C4-2B (cell line): ENCODE results near the gene SP1.
"Not testable (repeated sequence)": the region's sequence is repeated elsewhere in the genome, so short reads cannot be mapped to it uniquely, and the experiment has no call there.

Experiments
- H3K27ac ChIP-seq: fragments of 450-650 bp; 2 replicates; pipeline ENCODE4 v1.5.1; 2017
- ZFX ChIP-seq: fragments of 450-650 bp; IDR thresholded peaks from 2 replicates; pipeline ENCODE4 v1.6.1; 2017
- TF ChIP-seq, protein P1 (sequence below): fragments of 450-650 bp; conservative IDR thresholded peaks from 2 replicates; pipeline ENCODE4 v1.5.1; 2017; ENCODE audit warnings: mild to moderate bottlenecking

SP1 gene

DNA sequence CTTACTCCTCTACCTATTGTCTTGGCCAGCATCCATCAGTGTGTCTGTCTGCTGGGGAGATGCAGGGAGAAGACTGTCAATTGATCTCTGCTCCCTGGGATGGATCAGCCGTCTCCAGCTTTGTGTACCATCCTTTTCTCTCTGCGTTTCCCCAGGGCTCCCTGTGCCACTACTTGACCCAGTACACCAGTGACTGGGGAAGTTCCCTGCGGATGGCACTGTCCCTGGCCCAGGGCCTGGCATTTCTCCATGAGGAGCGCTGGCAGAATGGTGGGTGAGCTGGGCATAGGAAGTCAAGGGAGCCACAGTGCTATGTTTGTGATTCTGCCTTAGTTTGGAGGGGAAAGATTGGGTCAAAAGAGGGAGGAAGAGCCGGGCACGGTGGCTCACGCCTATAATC, 48.8 kb downstream of the SP1 start:
- TF ChIP-seq, protein P1, sequence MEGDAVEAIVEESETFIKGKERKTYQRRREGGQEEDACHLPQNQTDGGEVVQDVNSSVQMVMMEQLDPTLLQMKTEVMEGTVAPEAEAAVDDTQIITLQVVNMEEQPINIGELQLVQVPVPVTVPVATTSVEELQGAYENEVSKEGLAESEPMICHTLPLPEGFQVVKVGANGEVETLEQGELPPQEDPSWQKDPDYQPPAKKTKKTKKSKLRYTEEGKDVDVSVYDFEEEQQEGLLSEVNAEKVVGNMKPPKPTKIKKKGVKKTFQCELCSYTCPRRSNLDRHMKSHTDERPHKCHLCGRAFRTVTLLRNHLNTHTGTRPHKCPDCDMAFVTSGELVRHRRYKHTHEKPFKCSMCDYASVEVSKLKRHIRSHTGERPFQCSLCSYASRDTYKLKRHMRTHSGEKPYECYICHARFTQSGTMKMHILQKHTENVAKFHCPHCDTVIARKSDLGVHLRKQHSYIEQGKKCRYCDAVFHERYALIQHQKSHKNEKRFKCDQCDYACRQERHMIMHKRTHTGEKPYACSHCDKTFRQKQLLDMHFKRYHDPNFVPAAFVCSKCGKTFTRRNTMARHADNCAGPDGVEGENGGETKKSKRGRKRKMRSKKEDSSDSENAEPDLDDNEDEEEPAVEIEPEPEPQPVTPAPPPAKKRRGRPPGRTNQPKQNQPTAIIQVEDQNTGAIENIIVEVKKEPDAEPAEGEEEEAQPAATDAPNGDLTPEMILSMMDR: no peak
- TF ChIP-seq ZFX: no peak
- H3K27ac ChIP-seq: no peak overlapping the region

DNA sequence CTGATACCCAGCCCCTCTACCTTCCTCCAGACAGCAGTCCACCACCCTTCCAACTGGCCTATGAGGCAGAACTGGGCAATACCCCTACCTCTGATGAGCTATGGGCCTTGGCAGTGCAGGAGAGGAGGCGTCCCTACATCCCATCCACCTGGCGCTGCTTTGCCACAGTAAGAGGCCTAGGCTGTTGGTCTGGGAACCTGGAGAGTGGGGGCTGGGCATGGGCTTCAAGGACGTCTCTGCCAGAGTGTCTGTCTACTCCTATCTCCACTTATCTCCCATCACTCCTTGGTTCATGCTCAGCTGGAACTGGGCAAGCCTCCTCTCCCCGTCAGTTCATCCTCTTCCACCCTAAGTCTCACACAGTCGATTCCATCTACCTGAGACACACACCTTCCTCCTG, 50.1 kb downstream of the SP1 start:
- TF ChIP-seq ZFX: no peak
- H3K27ac ChIP-seq: no peak overlapping the region

DNA sequence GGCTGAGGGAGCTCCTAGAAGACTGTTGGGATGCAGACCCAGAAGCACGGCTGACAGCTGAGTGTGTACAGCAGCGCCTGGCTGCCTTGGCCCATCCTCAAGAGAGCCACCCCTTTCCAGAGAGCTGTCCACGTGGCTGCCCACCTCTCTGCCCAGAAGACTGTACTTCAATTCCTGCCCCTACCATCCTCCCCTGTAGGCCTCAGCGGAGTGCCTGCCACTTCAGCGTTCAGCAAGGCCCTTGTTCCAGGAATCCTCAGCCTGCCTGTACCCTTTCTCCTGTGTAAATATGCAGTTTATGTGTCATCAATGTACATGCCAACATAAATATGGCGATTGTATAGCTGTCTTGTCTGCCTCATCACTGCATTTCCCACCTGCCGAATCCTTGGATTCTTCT, 51.2 kb downstream of the SP1 start:
- H3K27ac ChIP-seq: no peak overlapping the region
- TF ChIP-seq, protein P1: no peak
- TF ChIP-seq ZFX: no peak

DNA sequence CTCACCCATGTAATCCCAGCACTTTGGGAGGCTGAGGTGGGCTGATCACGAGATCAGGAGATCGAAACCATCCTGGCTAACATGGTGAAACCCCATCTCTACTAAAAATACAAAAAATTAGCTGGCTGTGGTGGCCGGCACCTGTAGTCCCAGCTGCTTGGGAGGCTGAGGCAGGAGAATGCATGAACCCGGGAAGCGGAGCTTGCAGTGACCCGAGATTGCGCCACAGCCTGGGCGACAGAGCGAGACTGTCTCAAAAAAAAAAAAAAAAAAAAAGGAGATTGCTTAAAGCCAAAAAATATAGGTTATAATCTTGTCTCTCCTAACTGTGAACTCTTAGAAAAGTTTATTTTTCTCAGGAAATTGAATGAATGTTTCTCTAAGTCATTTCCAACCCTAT, 55.4 kb downstream of the SP1 start:
- not testable (repeated sequence) for H3K27ac ChIP-seq

DNA sequence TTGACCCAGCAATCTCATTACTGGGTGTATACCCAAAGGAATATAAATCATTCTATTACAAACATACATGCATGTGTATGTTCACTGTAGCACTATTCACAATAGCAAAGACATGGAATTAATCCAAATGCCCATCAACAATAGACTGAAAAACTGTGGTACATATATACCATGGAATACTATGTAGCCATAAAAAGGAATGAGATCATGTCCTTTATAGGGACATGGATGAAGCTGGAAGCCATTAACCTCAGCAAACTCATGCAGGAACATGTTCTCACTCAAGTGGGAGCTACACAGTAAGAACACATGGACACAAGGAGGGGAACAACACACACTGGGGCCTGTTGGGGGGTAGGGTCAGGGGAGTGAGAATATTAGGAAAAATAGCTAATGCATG, 59.6 kb downstream of the SP1 start:
- H3K27ac ChIP-seq: not testable (repeated sequence)

DNA sequence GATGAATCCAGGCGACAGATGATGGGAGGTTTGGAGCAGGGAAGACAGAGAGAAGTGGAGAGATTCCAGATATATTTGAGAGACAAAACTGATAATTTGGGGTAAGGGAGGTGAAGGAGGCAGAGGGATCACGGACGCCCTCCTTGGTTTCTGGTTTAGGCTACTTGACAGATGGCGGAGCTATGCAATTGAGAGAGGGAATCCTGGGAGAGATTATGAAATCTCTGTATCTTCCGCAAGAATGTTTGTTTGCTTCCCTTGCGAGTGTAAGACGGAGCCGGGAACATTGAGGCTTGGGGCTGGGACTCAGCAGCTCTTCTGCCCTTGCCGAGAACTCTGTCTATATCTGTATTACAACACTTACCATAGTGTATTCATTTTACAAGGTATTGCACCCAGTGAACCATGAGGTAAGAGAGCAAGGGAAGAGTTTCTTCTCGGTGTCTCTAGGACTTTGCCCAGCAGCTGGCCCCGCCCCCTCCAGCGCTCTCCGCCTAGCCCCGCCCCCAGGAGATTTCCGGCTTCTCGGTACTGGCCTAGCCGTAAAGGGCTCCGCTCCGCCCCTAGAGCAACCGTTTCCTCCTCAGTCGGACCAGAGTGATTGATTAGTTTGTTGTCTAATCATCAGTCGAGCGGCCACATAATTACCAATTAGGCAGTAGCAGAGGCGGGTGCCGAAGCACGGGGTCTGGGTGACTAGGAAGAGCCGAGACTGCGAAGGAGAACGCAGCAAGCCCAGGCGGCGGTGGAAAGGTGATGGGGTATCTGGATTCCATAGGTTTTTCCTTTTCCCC, 61.3 kb downstream of the SP1 start, which contains the start of gene PRR13:
Gene PRR13, plus strand, starts transcription at position 695 of the 794 bp plus-strand sequence. CDS start 981 bp downstream, outside the sequence.
- TF ChIP-seq ZFX: no peak
- TF ChIP-seq, protein P1: no peak
- peak within 1 kb of the TSS; percentile 83 for H3K27ac ChIP-seq

DNA sequence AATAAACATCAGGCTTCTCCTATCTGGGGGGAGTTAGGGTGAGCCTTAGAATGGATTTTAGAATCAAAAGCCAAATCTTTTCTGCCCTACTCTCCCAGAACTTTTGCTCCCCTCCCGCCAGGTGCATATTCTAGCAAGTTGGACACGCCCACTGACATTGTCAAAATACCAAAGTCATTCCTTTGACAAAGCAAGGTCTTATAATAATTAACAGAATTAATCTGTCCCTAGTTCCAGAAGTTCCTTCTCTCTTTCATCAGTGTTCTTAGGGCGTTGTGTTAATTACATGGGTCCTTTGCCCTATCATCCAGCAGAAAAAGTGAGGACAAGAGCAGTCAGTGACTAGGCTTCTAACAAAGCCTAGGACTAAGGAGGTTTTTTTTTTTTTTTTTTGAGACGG, 64.0 kb downstream of the SP1 start:
- TF ChIP-seq ZFX: no peak
- TF ChIP-seq, protein P1: no peak
- H3K27ac ChIP-seq: no peak overlapping the region

DNA sequence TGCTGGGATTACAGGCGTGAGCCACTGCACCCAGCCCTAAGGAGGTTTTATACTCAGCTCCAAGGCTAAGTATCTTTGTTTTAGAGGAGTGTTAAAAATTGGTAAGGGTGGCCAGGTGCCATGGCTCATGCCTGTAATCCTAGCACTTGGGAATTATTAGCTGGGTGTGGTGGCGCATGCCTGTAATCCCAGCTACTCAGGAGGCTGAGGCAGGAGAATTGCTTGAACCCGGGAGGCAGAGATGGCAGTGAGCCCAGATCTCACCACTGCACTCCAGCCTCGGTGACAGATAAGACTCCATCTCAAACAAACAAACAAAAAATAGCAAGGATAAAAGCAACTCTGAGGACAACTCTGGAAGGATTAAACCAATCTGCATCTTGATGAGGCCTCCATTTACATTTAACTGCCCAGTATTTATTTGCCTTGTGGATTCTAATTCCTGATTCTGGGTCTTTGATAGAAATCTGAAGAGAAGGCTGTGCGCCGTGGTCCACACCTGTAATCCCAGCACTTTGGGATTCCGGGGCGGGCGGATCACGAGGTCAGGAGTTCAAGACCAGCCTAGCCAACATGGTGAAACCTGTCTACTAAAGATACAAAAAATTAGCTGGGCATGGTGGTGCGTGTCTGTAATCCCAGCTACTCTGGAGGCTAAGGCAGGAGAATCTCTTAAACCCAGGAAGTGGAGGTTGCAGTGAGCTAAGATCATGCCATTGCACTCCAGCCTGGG, 64.8 kb downstream of the SP1 start:
- H3K27ac ChIP-seq: not testable (repeated sequence)

DNA sequence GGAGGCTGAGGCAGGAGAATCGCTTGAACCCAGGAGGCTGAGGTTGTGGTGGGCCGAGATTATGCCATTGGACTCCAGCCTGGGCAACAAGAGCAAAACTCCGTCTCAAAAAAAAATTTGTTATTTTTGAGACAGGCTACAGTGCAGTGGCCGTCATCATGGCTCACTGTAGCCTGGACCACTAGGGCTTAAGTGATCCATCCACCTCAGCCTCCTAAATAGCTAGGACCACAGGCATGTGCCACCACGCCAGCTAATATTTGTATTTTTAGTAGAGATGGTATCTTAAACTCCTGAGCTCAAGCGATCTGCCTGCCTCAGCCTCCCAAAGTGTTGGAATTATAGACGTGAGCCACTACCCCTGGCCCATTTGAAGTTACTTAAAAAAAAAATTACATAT, 71.0 kb downstream of the SP1 start:
- no peak for TF ChIP-seq ZFX
- TF ChIP-seq, protein P1: no peak
- no peak overlapping the region for H3K27ac ChIP-seq
